SJSA1 (cell line): ENCODE data around the gene ACVRL1. TPM values are rescaled to one million over a fixed set of nuclear protein-coding genes. Genes with fewer than 3 reads are reported as not detected.

Source experiments
- DNase-seq, 2 experiments: peaks; one replicate each; pipeline ENCODE4 v3.0.0-alpha.2; 2015 to 2020; ENCODE audit warnings: low spot score in 2 of 2, low read depth in 1 of 2
- H3K27ac ChIP-seq: fragments of 250-450 bp; sonication (Bioruptor Pico); 2 replicates; pipeline ENCODE4 v1.5.1; 2020; ENCODE audit warnings: mild to moderate bottlenecking, moderate library complexity
- H3K27me3 ChIP-seq: fragments of 250-450 bp; sonication (Bioruptor Pico); replicated peaks from 2 replicates; pipeline ENCODE4 v1.5.1; 2020; ENCODE audit warnings: mild to moderate bottlenecking, moderate library complexity
- H3K36me3 ChIP-seq: fragments of 250-450 bp; sonication (Bioruptor Pico); 2 replicates; pipeline ENCODE4 v1.5.1; 2020; ENCODE audit warnings: mild to moderate bottlenecking
- H3K4me1 ChIP-seq: fragments of 250-450 bp; sonication (Bioruptor Pico); replicated peaks from 2 replicates; pipeline ENCODE4 v1.6.1; 2021; ENCODE audit warnings: mild to moderate bottlenecking
- H3K4me3 ChIP-seq: fragments of 250-450 bp; sonication (Bioruptor Pico); 2 replicates; pipeline ENCODE4 v1.5.1; 2020; ENCODE audit warnings: mild to moderate bottlenecking
- H3K9me3 ChIP-seq: fragments of 250-450 bp; sonication (Bioruptor Pico); replicated peaks from 2 replicates; pipeline ENCODE4 v1.5.1; 2020; ENCODE audit warnings: mild to moderate bottlenecking
- total RNA-seq: library from RNA; depleted of rRNA; stranded (reverse); fragments of >200 nt; shearing (Covaris generic); gene quantifications from 2 replicates; pipeline ENCODE4 v1.2.3, GENCODE V29; 2014; rRNA removed

The ACVRL1 gene
- 23.3 and 27.6 TPM in 2 replicates for total RNA-seq

DNA sequence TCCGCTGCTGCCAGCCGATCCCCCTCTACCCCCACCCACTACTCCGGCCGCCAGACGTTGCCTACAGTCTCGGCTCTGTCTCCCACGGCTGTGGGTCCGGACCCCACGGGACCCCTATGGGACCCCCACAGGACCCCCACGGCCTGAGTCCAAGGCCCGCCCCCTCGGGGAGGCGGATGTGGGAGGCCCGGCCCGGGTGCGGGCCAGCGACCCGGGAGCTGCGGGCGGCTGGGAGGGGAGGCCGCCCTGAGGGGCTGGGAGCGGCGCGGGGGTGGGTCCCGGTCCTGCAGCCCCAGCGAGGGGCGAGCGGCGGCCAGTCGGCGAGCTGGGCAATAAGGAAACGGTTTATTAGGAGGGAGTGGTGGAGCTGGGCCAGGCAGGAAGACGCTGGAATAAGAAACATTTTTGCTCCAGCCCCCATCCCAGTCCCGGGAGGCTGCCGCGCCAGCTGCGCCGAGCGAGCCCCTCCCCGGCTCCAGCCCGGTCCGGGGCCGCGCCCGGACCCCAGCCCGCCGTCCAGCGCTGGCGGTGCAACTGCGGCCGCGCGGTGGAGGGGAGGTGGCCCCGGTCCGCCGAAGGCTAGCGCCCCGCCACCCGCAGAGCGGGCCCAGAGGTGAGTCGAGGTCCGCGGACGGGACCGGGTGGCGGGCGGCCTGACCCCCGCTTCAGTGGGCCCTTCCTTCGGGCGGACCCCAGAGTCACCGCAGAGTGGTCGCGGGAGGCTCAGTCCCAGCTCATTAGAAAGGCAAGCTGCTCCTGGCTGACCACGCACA, at the start of gene ACVRL1:
ACVRL1 (plus strand) TSS at position 422 of the 773 bp plus-strand sequence. CDS start 4,971 bp downstream, outside the sequence.
- no peaks in the 10 kb centered on the region for H3K36me3 ChIP-seq
- H3K27ac ChIP-seq: no peak within 1 kb of the TSS
- no peaks in the 10 kb centered on the region for H3K9me3 ChIP-seq
- H3K4me3 ChIP-seq: peak within 1 kb of the TSS; percentile 50
- no peaks in the 10 kb centered on the region for H3K27me3 ChIP-seq
- DNase-seq: no peak
- H3K4me1 ChIP-seq: peaks cover 36% of the 10 kb centered on the region

DNA sequence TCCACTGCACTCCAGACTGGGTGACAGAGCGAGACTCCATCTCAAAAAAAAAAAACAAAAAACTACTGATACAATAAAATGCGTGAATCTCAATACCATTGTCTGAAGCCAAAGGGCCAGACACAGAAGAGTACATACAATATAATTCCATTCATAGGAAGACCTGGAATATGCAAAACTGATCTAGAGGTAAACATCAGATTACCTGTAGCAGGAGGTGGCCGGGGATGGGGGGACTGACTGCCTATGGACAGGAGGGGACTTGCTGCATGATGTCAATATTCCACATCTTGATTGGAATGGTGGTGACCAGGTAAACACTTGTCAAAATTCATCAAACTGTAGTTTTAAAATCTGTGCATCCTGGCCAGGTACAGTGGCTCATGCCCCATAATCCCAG, 46.3 kb upstream of the ACVRL1 start:
- peaks cover 1% of the 10 kb centered on the region; the same call in 1 of the 2 replicates for H3K4me1 ChIP-seq
- peaks cover 30% of the 10 kb centered on the region for H3K27me3 ChIP-seq
- DNase-seq: no peak
- H3K9me3 ChIP-seq: no peaks in the 10 kb centered on the region
- H3K36me3 ChIP-seq: no peaks in the 10 kb centered on the region
- no peak overlapping the region for H3K27ac ChIP-seq
- no peak overlapping the region for H3K4me3 ChIP-seq

DNA sequence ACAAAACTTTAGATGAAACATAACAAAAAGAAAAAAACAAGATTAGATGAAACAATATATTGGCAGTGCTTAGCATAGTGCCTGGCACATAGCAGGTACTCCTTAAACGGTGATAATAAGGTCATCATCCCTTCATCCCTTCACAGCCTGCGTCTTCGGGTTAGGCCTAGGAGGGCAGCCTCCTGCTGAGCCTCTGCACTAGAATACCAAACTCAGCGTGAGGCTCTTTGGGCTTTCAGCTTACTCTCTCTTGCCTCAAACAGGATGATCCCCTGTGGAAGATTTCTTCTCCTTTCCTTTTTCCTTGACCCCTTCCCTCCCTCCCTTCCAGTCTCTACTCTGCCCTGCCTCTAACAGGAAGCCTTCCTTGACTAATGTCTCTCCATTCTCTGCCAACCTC, 44.4 kb upstream of the ACVRL1 start:
- Histone ChIP-seq H3K4me1 (no peaks in the 10 kb centered on the region), H3K27ac (no peak overlapping the region), H3K36me3 (no peaks in the 10 kb centered on the region), H3K4me3 (no peak overlapping the region), H3K27me3 (peaks cover 18% of the 10 kb centered on the region), H3K9me3 (no peaks in the 10 kb centered on the region)
- no peak for DNase-seq

DNA sequence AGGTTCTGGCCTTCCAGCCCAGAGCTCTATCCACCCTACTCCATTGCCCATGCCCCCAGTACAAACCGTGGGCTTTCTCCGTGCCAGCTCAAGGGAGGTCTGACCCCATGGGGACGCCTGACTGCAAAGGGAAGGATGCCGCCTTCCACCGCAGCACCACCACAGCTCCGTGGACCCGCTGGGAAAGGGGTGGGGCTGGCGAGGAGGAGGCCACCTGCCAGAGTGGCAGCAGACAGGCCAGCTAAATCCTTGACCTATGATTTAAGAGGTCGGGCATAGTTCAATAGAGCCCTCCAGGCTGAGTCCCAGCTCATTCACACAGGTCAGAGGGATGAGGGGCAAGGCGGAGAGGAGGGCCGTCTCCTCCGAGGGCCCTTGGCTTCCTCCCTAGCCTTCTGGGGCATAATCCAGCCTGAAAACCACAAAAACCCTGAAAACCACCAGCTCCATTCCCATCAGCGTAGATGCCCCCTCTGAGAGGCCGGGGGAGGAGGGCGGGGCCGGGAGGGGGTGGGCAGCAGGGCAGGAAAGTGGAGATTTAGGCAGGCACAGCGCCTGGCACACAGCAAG, 43.9 kb upstream of the ACVRL1 start:
- Histone ChIP-seq H3K27me3 (peaks cover 19% of the 10 kb centered on the region), H3K9me3 (no peaks in the 10 kb centered on the region), H3K4me1 (no peaks in the 10 kb centered on the region), H3K4me3 (no peak overlapping the region), H3K27ac (no peak overlapping the region), H3K36me3 (no peaks in the 10 kb centered on the region)
- DNase-seq: no peak

DNA sequence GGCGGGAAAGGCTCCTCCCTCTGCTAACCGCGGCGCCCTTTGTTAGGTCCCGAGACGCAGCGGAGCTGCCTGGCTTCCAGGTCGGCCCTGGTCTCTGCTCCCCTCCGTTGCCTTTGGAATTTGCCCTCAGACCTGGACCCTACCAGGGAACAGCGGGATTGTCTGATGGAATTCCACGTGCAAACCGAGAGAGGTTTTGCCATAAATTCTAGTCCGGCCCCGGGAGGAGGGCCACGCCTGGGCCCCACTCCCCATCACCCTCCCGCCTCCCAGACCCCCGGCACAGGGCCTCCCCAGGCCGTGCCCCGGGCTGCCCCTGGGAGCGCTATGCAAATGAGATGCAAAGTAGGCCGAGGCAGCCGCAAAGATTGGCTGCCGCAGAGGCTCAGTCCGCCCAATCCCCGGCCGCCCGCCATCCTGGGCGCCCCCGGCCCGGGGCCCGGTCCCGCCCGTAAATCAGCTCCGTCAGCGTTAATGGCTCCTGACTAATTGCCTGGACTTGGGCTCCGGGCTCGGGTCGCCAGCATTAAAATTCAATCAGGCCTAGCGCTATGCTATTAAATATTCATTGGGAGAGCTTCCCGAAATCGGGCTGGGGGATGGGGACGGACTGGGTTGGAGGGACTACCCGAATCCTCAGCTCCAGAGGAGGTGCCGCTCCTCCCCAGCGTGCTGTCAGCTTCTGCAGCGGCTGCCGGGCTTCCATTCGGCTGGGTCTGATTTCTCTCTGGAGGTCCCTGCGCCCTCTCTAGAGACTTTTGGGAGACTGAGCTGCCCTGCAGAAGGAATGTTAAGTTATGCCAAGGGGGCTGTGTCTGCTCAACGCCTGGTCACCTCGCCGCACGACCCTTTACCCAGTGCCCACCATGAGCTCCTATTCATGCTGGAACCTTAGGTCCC, 43.1 kb upstream of the ACVRL1 start:
- Histone ChIP-seq H3K27ac (no peak overlapping the region), H3K9me3 (no peaks in the 10 kb centered on the region), H3K4me1 (peaks cover 3% of the 10 kb centered on the region; the same call in 1 of the 2 replicates), H3K27me3 (peaks cover 27% of the 10 kb centered on the region), H3K36me3 (no peaks in the 10 kb centered on the region), H3K4me3 (no peak overlapping the region)
- DNase-seq: no peak

DNA sequence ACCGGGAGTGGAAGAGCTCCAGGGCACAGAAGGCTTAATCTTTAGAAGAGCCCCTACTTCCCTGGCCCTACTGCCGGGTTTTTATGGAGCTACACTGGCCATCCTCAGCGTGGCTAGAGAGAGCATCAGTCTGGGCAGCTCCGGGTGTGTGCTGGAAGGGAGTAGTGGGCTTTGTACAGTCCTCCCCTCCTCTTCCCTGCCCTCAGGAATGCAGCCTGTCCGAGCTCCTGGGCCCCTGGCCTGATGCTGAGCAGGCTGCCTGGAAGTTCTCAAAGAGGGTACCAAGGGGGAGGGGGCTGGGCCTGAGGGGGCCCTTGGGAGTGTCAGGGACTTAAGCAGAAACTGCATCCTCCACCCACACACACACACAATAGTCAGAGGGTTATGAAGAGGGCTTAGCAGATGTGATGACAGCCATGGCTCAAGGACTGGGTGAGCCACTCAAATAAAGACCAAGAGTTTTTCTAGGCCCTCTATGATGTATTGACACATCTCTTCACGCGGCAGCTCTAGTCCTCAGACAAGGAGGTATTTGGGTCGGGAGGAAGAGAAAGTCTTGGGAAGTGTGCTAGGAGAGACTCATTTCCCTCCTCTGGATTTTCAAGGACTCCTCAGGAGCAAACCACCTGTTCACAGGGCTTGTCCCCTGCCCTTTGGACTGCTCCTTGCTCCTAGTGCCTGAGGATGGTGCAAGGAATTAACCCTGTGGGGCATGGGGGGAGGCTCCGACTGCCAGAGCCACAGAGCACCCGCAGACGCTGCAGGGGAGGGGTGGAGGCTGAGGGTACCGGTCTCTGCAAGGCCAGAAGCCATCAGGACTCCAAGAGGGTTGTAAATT, 42.3 kb upstream of the ACVRL1 start:
- no peak for DNase-seq
- no peaks in the 10 kb centered on the region for H3K9me3 ChIP-seq
- peaks cover 35% of the 10 kb centered on the region for H3K27me3 ChIP-seq
- H3K36me3 ChIP-seq: no peaks in the 10 kb centered on the region
- no peak overlapping the region for H3K27ac ChIP-seq
- no peak overlapping the region for H3K4me3 ChIP-seq
- peaks cover 3% of the 10 kb centered on the region; the same call in 1 of the 2 replicates for H3K4me1 ChIP-seq

DNA sequence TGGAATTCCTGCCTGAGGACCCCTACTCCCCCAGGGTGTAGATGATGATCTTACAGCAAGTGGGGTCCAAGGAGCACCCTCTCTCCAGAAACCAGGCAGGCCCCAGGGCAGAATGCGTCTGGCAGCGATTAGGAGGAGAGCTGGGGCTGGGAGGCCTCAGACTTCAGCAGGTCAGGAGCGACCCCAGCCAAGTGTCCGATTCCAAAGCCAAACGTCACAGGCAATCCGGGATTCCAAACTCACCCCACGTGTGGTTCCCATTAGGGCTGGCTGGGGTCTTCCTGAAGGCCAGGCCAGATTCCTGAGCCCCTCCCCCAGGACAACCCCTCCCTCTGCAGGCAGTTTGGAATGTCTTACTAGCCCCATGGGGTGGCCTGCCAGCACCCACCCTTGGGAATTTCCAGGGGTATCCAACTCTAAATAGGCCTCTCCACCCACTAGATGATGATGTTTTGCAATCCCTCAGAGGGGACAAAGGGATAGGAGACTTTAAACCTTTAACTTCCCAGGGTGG, 41.5 kb upstream of the ACVRL1 start:
- H3K4me3 ChIP-seq: no peak overlapping the region
- no peaks in the 10 kb centered on the region for H3K9me3 ChIP-seq
- H3K27ac ChIP-seq: no peak overlapping the region
- no peak for DNase-seq
- H3K4me1 ChIP-seq: peaks cover 3% of the 10 kb centered on the region; the same call in 1 of the 2 replicates
- peaks cover 42% of the 10 kb centered on the region for H3K27me3 ChIP-seq
- no peaks in the 10 kb centered on the region for H3K36me3 ChIP-seq

DNA sequence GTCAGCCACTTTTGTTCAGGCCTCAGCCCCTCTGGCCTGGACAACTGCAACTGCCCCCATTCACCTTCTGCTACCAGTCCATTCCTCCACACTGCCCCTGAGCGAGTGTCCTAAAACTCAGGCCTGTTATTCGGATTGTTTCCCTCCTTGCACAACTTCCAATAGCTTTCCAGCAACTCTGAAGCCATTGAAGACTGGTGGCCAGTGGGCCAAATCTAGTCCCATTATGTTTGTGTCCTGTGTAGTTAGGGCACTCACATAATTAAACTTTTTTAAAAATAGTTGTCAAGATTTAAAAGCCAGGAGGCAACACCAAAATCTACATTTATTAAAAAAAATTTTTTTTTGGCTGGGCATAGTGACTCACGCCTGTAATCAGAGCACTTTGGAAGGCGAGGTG, 41.0 kb upstream of the ACVRL1 start:
- DNase-seq: no peak
- Histone ChIP-seq H3K36me3 (no peaks in the 10 kb centered on the region), H3K9me3 (no peaks in the 10 kb centered on the region), H3K27me3 (peaks cover 42% of the 10 kb centered on the region), H3K27ac (no peak overlapping the region), H3K4me1 (peaks cover 3% of the 10 kb centered on the region; the same call in 1 of the 2 replicates), H3K4me3 (no peak overlapping the region)

DNA sequence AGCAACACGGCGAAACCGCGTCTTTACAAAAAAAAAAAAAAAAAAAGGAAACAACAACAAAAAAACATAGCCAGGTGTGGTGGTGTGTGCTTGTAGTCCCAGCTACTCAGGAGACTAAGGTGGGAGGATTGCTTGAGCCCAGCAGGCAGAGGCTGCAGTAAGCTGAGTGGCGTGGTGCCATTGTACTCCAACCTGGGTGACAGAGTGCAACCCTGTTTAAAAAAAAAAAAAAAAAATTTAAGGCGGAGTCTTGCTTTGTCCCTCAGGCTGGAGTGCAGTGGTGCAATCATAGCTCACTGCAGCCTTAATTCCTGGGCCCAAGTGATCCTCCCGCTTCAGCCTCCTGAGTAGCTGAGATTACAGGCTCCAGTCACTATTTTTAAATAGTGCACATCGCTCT, 40.5 kb upstream of the ACVRL1 start:
- peaks cover 38% of the 10 kb centered on the region for H3K27me3 ChIP-seq

DNA sequence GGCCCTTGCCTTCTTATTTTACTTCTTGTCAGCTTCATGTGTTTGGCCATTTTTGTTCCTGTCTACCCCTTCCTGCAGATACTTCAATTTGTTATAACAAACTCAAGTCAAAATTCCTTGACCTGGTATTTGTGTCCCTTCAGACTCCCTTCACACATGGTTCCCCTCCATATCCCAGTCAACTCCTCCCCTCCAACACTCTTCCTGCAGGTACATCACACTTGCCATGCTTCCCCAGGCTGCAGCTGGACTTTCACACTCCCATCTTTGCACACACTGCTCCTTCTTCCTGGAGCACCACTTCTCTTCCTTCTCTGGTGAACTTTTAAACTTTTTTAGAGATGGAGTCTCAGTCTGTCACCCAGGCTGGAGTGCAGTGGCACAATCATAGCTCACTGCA, 39.9 kb upstream of the ACVRL1 start:
- Histone ChIP-seq H3K36me3 (no peaks in the 10 kb centered on the region), H3K27ac (no peak overlapping the region), H3K4me1 (peaks cover 3% of the 10 kb centered on the region; the same call in 1 of the 2 replicates), H3K9me3 (no peaks in the 10 kb centered on the region), H3K4me3 (no peak overlapping the region), H3K27me3 (peaks cover 38% of the 10 kb centered on the region)
- no peak for DNase-seq

More for the DNA sequence above, 40.5 kb upstream of the ACVRL1 start:
- DNase-seq: no peak
- H3K27ac ChIP-seq: no peak overlapping the region
- H3K36me3 ChIP-seq: no peaks in the 10 kb centered on the region
- H3K4me1 ChIP-seq: peaks cover 3% of the 10 kb centered on the region; the same call in 1 of the 2 replicates
- H3K9me3 ChIP-seq: no peaks in the 10 kb centered on the region
- H3K4me3 ChIP-seq: no peak overlapping the region

DNA sequence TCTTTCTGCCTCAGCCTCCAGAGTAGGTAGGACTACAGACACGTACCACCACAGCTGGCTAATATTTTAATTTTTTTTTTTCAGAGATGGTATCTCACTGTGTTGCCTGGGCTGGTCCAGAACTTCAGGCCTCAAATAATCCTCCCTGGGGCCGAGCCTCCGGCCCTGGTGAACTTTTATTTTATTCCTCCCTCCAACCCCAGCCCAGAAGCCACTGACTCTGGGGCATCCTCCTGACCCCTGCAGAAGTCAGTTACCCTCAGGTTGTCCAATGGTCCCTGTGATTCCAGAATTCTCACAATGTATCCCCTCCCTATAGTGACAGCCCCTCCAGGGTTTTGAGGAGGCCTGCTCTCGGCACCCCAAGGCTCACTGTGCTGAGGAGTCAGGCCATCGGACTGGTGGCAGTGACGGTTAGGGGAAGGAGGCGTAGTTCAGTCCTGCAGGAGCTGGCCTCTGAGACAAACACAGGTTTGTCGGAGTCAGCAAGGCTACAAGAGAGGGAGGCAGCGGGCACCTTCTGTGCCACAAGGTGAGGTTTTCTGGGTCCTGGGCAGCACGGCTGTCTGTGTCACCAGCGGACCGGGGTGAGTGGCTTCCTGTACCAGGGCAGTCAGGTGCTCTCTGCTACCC, 39.4 kb upstream of the ACVRL1 start:
- H3K4me3 ChIP-seq: no peak overlapping the region
- no peaks in the 10 kb centered on the region for H3K9me3 ChIP-seq
- no peak overlapping the region for H3K27ac ChIP-seq
- peaks cover 38% of the 10 kb centered on the region for H3K27me3 ChIP-seq
- peaks cover 3% of the 10 kb centered on the region; the same call in 1 of the 2 replicates for H3K4me1 ChIP-seq
- DNase-seq: no peak
- H3K36me3 ChIP-seq: no peaks in the 10 kb centered on the region

DNA sequence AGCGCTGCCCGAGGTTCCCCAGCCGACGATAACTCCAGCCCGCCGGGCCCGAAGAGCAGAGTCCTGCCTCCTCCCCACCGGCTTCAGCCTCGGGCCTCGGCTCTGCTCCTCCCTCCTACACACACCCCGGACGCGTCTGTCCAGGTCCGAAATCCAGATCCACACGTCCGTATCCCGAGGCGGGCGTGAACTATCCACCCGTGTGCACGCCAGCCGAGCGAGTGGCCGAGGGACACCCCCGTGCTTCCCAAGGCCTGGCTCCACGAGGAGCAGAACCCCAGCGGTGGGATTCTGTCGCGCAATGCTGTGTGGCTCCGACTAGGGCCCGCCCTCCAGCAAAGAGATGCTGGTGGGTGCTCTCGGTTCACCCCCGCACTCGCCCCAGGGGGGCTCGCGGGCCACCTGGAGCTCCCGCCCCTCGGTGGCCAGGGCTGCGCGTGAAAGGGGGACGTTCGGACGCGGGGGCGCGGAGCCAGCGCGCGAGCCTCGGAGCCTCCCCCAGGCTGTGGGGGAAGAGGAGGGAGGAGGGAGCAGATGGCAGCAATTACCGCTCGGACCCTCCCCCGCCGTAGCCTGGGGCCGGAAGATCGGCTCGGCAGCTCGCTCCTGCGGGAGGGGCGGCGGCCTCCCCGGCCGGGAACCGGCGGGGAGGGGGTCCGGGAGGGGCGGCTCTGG, 38.3 kb upstream of the ACVRL1 start:
- DNase-seq: no peak
- peaks cover 38% of the 10 kb centered on the region for H3K27me3 ChIP-seq
- H3K4me1 ChIP-seq: peaks cover 3% of the 10 kb centered on the region; the same call in 1 of the 2 replicates
- H3K4me3 ChIP-seq: no peak overlapping the region; the same call in 1 of the 2 replicates
- no peak overlapping the region for H3K27ac ChIP-seq
- H3K36me3 ChIP-seq: no peaks in the 10 kb centered on the region
- no peaks in the 10 kb centered on the region for H3K9me3 ChIP-seq
